GM21367 (cell line): Measurements from ENCODE around the gene FN3KRP.

ENCODE experiments used
- ATAC-seq: cut with Tn5 transposase; IDR thresholded peaks from one replicate; pipeline ENCODE4 v1.9.1; 2021; ENCODE audit not compliant: unreplicated experiment

FN3KRP gene, protein sequence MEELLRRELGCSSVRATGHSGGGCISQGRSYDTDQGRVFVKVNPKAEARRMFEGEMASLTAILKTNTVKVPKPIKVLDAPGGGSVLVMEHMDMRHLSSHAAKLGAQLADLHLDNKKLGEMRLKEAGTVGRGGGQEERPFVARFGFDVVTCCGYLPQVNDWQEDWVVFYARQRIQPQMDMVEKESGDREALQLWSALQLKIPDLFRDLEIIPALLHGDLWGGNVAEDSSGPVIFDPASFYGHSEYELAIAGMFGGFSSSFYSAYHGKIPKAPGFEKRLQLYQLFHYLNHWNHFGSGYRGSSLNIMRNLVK

DNA sequence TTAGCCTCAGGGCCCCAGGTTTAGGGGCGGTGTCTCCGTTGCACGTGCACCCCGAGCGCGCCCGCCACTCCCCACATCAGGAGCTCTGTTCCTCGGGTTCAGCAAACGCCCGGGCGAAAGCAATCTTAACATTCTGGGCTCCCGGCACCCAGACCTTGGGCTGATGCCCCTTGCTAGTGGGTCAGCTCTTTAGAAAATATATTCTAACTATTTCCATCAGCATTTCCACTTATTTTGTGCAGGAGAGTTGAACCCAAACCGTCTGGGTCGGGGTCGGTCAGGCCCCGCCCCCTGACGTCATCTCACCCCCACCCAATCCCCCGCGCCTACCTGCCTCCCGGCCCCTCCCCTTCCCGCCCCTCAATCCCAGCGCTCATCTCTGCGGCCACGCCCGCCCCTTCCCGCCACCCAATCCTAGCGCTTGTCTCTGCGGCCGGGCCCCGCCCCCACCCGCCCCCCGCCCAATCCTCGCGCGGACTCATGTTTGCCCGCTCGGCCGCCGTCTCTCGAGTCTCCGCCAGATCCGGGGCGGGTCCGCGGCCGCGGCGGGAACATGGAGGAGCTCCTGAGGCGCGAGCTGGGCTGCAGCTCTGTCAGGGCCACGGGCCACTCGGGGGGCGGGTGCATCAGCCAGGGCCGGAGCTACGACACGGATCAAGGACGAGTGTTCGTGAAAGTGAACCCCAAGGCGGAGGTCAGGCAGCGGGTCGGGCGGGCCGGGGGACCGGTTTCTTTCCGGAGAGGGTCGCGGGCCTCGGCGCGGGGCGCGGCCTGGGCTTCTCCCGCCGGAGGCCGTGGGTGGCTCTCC lies at the start of gene FN3KRP:
TSS of gene FN3KRP (plus strand) at position 504 of the 808 bp plus-strand sequence. CDS start at position 554, 50 bp downstream.
- ATAC-seq, result peak; percentile 64

DNA sequence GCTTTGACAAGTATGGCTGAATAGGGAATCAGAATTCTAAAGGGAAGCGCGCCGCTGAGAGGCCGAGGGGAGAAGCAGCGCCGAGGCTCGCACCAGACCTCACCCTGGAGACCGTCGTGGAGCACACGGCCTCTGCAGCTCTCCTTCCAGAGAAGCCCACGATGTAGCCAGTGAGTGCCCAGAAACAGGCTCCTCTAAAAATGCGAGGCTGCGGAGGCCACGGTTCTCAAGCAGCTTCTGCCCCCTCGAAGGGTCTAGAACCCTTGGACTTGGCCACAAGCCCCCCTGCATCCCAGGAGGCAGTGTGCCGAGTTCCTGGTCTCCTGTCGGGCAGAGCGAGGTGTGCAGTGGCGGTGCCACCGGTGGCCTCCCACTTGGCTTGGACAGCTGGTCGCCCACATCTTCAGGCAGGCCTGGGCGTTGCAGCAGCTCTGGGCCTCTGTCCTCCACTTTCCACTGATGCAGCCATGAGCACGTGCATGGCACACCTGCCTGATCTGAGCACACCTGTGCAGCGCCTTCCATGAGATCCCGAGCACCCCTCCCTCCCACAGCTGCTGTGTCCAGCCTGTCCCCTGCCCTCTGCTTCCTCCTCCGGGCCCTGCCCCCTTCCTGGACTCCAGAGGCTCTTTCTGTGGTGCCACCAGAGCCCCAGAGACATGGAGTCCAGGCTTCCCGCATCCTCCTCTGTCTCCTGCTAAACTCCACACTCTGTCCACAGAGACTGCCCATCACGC lies 49.4 kb upstream of the FN3KRP start:
- ATAC-seq, result no peak

DNA sequence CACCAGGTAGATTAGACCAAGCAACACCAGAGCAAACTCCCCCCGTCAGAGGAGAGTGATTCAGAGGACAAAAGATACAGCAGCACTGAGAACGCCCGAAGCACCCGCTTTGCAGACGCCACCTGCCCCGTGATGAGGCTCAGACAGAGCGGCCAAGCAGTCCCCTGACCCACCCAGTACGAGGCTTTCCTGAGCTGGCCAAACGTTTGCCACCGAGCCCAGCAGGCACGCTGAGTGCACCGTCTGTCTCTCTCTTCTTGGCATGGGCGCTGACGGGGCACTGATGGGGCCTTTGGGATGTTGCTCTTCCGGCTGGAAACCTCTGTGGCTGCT lies 48.9 kb upstream of the FN3KRP start:
- no peak for ATAC-seq

DNA sequence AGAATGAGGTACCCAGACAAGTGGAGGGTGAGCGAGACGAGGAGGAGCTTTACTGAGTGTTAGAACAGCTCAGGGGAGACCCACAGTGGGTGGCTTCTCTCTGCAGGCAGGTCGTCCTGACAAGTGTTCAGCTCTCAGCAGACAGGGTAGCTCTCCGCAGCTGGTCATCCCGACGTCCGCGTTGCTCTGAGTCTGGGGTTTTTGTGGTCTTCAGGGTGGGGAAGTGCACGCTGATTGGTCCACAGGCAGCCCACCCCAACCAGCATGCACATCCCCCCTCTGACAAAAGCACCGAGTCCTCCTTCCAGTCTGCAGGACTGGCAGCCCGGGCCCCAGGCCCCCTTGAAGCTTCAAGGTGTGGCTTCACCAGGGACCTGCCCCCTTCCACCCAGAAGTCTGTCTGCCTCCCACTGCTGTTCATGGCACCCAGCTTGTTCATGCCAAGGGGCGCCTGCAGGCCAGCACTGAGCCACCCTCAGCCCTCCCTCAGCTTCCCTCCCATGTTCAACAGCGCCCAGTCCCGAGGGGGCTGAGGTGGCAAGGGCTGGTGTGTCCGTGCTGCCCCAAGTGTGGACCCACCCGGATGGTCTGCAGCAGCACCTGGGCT lies 48.4 kb upstream of the FN3KRP start:
- no peak for ATAC-seq

DNA sequence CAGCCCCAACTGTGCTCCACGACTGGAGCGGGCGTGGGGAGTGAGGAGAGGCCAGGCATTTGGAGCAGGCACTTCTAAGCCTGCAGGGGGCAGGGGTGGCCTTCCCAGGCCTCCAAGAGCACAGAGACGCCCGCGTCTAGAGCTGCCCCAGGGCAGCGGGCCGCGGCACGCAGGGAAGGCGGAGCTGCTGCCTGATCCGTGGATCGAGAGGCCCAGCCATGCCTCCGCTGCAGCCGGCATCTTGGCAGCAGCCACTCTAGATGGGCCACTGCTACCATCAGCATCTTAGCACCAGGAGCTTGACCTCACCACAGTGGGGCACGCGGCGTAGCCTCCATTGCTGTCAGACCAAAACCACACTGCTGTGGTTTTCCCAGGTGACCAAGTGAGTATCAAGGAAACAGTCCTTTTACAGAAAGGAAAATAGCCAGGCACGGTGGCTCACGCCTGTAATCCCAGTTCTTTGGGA lies 47.8 kb upstream of the FN3KRP start:
- no peak for ATAC-seq

DNA sequence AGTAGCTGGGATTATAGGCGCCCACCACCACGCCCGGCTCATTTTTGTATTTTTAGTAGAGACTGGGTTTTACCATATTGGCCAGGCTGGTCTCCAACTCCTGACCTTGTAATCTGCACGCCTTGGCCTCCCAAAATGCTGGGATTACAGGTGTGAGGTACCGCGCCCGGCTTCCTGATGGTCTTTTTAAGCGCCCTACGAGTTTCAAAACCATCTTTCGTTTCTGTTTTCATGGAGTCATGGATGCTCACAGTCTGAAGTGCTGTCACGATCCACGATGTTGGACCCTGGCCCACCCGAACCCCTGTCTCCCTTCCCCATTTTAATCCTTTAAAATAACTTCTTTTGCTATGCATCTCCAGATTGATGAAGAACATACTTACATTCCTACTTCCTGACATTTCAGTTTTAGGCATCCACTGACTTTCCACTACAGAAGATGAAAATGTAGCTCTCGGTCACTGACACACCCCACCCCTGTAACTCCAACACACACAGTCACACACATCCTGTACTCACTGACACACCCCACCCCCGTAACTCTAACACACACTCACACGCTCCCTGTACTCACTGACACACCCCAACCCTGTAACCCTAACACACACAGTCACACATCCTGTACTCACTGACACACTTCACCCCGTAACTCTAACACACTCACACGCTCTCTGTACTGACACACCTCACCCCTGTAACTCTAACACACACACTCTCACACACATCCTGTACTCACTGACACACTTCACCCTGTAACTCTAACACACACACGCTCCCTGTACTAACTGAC lies 45.6 kb upstream of the FN3KRP start:
- ATAC-seq, result no peak

DNA sequence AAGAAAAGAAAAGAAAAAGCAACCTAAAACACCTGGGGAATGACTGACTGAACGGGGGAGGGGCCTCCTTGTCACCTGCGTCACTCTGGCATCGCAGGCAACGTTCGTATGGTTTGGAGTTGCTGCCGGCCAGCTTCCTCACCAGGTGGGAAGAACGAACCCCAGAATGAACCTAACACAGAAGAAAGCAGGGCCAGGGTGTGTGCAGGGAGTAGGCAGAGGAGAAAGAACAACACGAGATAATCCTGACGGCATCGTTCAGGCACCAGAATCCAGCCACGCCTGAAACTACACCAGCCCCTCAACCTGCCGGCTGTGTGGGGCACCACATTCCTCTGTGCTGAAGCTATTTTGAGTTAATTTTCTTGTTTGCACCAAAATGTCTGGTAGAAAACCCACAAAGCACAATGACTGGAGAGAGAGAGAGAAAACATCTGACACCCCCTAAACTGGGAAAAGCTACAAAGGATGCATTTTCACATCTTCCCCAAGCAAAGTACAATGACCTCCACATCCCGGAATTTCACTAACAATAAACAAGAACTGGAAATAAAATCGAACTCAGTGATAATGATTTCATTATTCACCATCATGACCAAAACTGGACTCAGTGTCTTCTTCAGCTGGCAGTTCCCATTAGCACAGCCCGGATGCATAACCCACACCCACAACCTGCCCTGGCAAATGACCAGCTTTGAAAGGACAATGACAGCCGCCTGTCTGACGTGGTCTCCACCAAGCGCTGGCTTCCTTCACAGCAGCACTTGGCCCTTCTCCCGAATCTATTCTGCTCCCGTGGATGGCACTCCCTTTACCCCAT lies 41.6 kb upstream of the FN3KRP start:
- no peak for ATAC-seq

DNA sequence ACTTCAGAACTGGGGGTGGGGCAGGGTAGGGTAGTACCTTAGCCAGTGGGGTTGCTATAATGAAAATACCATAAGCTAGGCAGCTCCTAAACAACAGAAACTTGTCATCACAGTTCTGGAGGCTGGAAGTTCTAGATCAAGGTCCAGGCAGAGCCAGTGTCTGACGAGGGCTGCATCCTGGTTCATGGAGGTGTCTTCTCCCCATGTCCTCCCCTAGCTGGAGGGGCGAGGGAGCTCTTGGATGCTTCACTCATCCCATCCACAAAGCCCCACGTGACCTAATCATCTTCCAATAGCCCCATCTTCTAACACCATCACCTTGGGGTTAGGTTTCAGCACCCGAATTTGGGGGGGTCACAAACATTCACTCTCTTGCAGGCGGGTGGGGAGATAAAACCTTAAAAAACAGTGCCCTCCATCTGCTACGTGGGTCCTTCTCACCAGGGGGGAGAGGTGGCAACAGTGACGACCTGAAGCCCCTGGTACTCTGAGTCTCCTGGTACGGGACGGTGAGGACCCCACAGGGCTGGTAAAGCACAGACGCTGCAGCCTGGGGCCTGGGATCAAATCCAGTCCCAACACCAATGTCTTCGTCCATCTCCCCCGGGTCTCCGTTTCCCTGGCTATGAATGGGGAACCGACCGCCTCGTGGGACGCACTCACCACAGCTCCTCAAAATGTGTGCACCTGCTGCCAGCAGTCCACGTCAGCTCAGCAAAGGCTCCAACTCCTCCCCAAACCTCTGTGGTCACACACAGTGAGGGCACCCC lies 40.8 kb upstream of the FN3KRP start:
- ATAC-seq, result no peak

DNA sequence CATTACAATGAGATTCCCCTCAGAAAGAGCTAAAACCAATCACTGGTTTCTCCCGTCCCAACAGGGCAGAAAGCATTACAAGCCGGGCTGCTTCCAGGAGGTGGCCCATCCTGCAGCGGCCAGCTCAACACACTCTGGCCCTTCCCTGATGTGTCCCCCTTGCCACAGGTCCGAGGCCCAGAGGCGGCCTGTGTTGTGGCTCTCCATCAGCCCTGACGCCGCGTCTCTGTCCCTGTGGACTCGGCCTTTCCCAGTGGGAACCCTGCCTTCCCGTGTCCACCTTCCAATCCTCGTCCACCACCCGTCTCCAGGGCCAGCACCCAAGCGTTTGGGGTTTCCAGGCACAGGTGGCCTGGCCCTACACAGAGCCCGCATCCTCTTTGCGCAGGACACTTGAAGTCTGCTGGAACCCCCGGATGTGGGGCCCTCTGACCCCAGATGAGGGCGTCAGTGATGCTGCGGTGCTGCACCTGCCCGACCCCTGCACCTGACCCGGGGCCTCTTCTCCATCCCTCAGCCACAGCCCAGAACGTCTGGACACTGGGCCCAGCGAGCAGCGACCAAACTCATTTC lies 39.1 kb upstream of the FN3KRP start:
- no peak for ATAC-seq

DNA sequence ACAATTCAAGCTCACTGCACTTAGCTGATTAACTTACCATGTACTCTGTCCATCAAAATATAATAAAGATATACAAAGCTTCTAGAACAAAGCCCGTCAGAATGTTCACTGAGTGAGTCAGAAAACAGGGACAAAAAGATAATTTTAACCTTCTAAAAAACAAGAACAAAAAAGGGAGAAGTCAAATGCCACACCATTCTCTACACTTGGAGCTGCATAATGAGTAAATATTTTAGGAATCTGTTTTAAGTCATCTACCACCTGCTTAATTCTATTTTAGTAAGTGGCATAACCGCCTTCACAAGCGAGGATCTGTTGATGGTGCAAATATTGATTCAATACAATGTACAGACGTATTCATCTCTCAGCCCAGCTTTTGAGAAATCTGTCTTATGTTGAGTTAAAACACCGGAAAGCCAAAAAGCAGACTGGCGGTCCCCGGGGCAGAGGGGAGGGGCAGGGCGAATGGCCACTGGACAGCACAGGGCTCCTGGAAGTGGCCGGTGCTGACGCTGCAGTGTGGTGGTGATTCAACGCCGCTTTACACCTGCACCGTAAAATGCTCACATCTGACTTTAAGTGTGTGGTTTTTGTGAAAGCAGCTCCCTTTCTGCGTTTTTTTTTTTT lies 38.1 kb upstream of the FN3KRP start:
- no peak for ATAC-seq

DNA sequence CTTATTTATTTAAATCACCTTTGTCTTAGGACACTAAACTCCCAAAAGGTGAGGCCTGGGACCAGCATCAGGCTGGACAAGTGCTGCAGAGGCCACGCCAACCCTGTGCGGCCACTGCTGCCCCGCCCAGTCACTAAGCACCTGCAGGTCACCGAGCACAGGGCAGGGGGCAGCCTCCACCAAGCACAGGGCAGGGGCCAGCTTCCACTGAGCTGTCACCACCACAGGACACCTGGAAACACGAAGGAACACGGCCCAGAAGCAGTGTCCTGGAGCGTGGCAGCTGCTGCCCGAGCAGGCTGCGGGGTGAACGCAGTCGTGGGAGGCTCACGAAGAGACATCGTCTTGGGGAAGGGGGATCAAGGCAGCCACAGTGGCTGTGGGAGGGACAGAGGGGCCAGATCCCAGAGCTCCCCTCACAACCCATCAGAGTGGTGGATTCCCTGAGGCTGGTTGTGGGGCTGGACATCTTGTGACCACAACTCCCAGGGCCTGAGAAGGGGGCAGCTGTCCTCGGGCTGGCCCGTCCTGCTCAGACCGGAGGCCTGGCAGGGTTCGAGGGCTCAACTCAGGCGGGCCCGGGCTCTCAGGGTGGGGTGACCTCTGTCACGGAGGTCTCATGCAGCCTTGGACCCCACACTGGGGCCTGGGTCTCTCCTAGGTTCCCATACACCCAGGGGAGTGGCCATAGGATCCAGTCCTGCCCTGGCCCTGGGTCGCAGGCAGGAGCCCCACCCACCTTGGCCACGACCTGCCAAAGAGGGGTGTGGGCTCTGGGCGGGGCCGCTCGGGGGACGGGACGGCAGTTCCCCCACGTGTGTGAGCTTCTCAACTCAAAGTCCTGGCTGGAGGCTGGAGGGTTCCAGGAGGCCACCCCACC lies 36.7 kb upstream of the FN3KRP start:
- no peak for ATAC-seq

DNA sequence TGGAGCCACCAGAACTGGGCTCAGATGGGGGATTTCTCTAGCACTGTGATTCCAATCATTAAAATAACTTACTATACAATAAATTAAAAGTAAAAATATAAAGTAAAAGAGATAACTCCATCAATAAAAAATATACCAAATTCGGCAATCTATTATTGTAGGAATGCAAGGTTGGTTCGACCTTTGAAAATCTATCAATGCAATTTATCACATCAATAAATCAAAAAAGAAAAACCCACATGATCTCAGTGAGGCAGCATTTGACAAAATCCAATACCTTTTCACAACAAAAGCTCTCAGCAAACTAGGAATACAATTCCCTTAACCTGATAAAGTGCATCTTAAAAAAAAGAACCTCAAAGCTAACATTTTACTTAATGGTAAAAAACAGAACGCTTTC lies 35.0 kb upstream of the FN3KRP start:
- ATAC-seq, result no peak

DNA sequence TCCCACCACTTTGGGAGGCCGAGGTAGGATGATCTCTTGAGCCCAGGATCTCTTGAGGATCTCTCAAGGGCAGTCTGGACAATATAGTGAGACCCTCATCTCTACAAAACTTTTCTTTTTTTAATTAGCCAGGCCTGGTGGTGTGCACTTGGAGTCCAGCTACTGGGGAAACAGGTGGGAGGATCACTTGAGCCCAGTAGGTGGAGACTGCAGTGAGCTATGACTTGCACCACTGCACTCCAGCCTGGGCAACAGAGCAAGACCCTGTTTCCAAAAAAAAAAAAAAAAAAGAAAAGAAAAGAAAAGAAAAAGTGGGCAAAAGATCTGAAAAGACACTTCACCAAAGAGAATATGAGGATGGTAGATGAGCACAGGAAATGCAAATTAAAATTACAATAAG lies 33.0 kb upstream of the FN3KRP start:
- ATAC-seq, result no peak

DNA sequence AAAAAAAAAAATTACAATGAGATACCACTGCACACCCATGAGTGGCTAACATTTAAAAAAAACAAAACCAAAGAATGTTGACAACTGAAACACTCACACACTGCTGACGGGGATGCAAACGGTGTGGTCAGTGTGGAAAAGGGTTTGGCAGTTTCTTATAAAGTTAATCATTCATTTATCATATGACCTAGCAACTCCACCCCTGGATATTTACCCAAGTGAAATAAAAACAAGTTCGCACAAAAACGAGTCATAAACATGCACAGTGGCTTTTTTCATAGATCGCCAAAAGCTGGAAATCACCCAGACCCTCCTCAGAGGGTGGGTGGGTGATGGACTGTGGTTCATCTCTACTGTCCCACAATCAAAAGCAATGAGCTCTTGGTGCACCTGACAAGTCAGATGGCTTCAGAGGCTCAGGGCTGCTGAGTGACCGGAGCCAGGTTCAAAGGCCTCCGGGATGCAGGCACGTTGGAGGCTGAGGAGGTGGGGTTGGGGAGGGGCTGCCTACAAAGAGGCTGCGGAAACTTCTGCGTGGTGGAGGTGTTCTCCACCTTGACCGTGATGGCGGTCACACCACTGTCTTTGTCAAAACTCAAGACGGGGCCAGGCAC lies 32.2 kb upstream of the FN3KRP start:
- no peak for ATAC-seq

DNA sequence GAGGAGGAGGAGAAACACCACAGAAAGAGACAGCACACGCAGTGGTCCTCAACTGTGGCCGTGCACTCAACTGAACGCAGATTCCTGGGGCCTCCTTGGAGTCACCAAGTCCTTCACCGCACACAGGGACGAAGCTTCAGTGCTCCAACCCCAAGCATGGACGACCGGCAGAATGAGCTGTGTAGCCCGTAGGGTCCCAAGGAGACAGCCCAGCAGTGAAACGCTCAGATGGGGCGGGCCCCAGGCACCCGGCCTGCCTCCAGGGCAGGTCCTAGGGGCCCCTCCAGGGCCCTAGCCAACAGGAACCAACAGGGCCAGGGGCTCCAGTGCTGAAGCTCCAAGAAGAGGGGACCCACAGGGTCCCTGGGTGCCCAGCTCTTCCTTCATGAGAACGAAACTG lies 31.2 kb upstream of the FN3KRP start:
- no peak for ATAC-seq

DNA sequence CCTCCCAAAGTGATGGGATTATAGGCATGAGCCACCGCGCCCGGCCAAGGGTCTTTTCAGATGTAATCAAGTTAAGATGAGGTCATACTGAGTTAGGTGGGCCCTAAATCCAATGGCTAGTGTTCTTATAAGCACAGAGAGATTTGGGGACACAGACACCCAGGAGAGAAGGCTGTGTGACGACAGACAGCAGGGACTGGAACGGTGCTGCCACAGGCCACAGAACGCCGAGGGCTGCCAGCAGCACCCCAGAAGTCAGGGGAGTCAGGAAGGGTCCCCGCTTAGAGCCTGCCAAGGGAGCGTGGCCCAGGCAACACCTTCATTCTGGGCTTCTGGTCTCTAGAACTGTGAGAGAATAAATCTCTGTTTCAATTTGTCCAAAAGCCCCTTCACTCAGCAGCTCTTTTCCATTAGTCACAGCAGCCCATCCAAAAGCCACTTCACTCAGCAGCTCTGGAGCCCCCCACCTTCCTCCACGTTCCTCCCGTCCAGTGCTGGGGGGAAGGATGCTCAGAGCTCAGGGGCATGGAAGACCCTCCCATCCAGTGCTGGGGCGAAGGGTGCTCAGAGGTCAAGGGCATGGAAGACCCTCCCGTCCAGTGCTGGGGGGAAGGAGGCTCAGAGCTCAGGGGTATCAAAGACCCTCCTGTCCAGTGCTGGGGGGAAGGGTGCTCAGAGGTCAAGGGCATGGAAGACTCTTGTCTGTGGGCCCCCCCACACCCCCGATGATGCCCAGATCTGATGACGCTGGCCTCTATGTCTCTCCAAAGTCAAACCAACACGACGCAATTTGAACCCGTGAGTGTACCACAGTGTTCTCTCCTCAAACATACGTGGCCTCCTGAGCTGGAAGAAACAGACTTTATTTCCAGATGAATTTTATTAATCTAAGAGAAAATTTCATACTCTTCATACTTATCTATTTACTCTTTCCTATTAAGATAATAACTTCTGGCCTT lies 29.9 kb upstream of the FN3KRP start:
- ATAC-seq, result no peak
